ENCODE results near the gene MRPS21. TPM values are rescaled to one million over a fixed set of nuclear protein-coding genes. Genes with fewer than 3 reads are reported as not detected.

Gene MRPS21
- total RNA-seq, 2 experiments from 2014 or later = 64.8 to 75.5 TPM

- no peaks in the 10 kb centered on the region for H3K79me2 ChIP-seq (ENCODE audit: insufficient read depth, low read depth, low read length)
- no peaks in the 10 kb centered on the region for H3K9me3 ChIP-seq (ENCODE audit: low read length)
- no peak within 1 kb of the TSS for H3K27ac ChIP-seq (ENCODE audit: low read depth, low read length, poor library complexity, severe bottlenecking)
- H3K9me2 ChIP-seq (ENCODE audit: insufficient read depth, low read length) = no peaks in the 10 kb centered on the region
- POLR2A ChIA-PET = no interaction called here
- TF ChIP-seq EZH2phosphoT487 (IDR thresholded peaks at IDR 0.05; ENCODE audit: borderline replicate concordance, low read depth, low read length) (no peak), CTCF (conservative IDR thresholded peaks at IDR 0.05; ENCODE audit: low read length) (no peak)
- no peak for DNase-seq (ENCODE audit: low spot score)
- H3K4me1 ChIP-seq (ENCODE audit: insufficient read depth, low read length, poor library complexity, severe bottlenecking) = peaks cover 18% of the 10 kb centered on the region
- no peak within 1 kb of the TSS for H2AFZ ChIP-seq (ENCODE audit: low read length)
- CTCF ChIA-PET (ENCODE audit: unreplicated experiment) = no interaction called here
- no peak within 1 kb of the TSS for H3K4me3 ChIP-seq (ENCODE audit: low read depth, low read length, poor library complexity, severe bottlenecking)
- H3K36me3 ChIP-seq (ENCODE audit: insufficient read depth, low read length) = no peaks in the 10 kb centered on the region
- H3K4me2 ChIP-seq (ENCODE audit: low read length) = no peak within 1 kb of the TSS
- intact Hi-C loops (cut with micrococcal nuclease; ENCODE audit: unreplicated experiment) = loop anchor here (10.0 kb wide), 1 partner anchor 267 kb away; no protein-coding TSS in a partner anchor
- no peaks in the 10 kb centered on the region for H4K20me1 ChIP-seq (ENCODE audit: insufficient read depth, low read length)
- BruUV-seq (replicated peaks) = no TSS peak
Observed at GRCh38 chr1:150257624-150258585, 35.8 kb upstream of the MRPS21 start, which contains the start of gene CA14. CA14 (plus strand) TSS chr1:150257774; CDS start chr1:150258129, 355 bp downstream.

GRCh38 chr1:150259217-150259616 is 34.4 kb upstream of the MRPS21 start:
- H3K4me1 ChIP-seq (ENCODE audit: insufficient read depth, low read length, poor library complexity, severe bottlenecking) = peaks cover 24% of the 10 kb centered on the region
- ChIA-PET POLR2A (interaction anchor here (0.6 to 0.7 kb wide), 2 partner anchors 14 to 40 kb away, joined by 4 to 5 read pairs; partner anchors contain the start of gene C1orf54), CTCF (ENCODE audit: unreplicated experiment) (no interaction called here)
- no peaks in the 10 kb centered on the region for H3K79me2 ChIP-seq (ENCODE audit: insufficient read depth, low read depth, low read length)
- H3K36me3 ChIP-seq (ENCODE audit: insufficient read depth, low read length) = no peaks in the 10 kb centered on the region; the same call in 1 of the 2 replicates
- H2AFZ ChIP-seq (ENCODE audit: low read length) = no peak overlapping the region
- H3K4me2 ChIP-seq (ENCODE audit: low read length) = no peak overlapping the region
- H3K9me2 ChIP-seq (ENCODE audit: insufficient read depth, low read length) = no peaks in the 10 kb centered on the region
- no TSS peak for BruUV-seq (replicated peaks)
- no peak overlapping the region for H3K4me3 ChIP-seq (ENCODE audit: low read depth, low read length, poor library complexity, severe bottlenecking)
- H3K27ac ChIP-seq (ENCODE audit: low read depth, low read length, poor library complexity, severe bottlenecking) = no peak overlapping the region
- H4K20me1 ChIP-seq (ENCODE audit: insufficient read depth, low read length) = no peaks in the 10 kb centered on the region
- no peaks in the 10 kb centered on the region for H3K9me3 ChIP-seq (ENCODE audit: low read length)
- intact Hi-C loops (cut with micrococcal nuclease; ENCODE audit: unreplicated experiment) = loop anchor here (10.0 kb wide), 1 partner anchor 266 kb away; no protein-coding TSS in a partner anchor
- DNase-seq (ENCODE audit: low spot score) = no peak
- TF ChIP-seq CTCF (conservative IDR thresholded peaks at IDR 0.05; ENCODE audit: low read length) (no peak), EZH2phosphoT487 (IDR thresholded peaks at IDR 0.05; ENCODE audit: borderline replicate concordance, low read depth, low read length) (no peak)

All from OCI-LY7 (cell line).